Endothelial cell of umbilical vein (primary cell): Measurements from ENCODE around the gene SLC16A7. TPM values are rescaled to one million over a fixed set of nuclear protein-coding genes. Genes with fewer than 3 reads are reported as not detected.

ENCODE experiments used
- BruUV-seq: library from RNA; stranded (reverse); fragments of 400-500 nt; replicated peaks from 2 replicates; lab custom pipeline; 2021; lab: Mats Ljungman, UMichigan
- CTCF ChIA-PET: fragments of 300-600, 350-600 bp; sonication (Branson Sonifier 250); formaldehyde crosslinking; loops from one replicate; lab custom pipeline; 2021; ENCODE audit warnings: antibody characterized with exemption, inconsistent platforms; lab: Charles Lee
- POLR2A ChIA-PET: fragments of 300-600, 350-600 bp; sonication (Branson Sonifier 250); formaldehyde crosslinking; loops from one replicate; lab custom pipeline; 2021; ENCODE audit warnings: antibody characterized with exemption, inconsistent platforms; lab: Charles Lee
- DNase-seq: peaks from one replicate; pipeline ENCODE4 v3.0.0-alpha.2; 2011; ENCODE audit warnings: low read depth, low spot score
- FAIRE-seq: peaks from 2 replicates; lab custom pipeline; 2011; peaks lifted over from hg19 to GRCh38; lab: Jason Lieb, UNC
- H2AFZ ChIP-seq: 2 replicates; pipeline ENCODE4 v1.6.0; 2012; ENCODE audit warnings: low read depth, low read length, control low read depth, inconsistent platforms
- H3K27ac ChIP-seq: 2 replicates; pipeline ENCODE4 v1.5.1; 2011; ENCODE audit warnings: low read depth, mild to moderate bottlenecking, control low read depth, low read length, moderate library complexity; ENCODE audit not compliant: insufficient read depth
- H3K27me3 ChIP-seq, 2 experiments: 2 replicates each; pipeline versions ENCODE4 v1.6.0 to v1.6.1; 2011; ENCODE audit warnings: low read length in 2 of 2, mixed read lengths in 1 of 2; ENCODE audit not compliant: control insufficient read depth in 2 of 2, insufficient read depth in 2 of 2
- H3K36me3 ChIP-seq, 2 experiments: 2 replicates in 1 of 2; 3 replicates in 1 of 2; pipeline ENCODE4 v1.5.1; 2011; ENCODE audit warnings: low read length in 2 of 2, mild to moderate bottlenecking in 1 of 2, moderate library complexity in 1 of 2; ENCODE audit not compliant: control insufficient read depth in 2 of 2, insufficient read depth in 2 of 2; ENCODE audit errors: extremely low read depth in 1 of 2
- H3K4me1 ChIP-seq: 3 replicates; pipeline ENCODE4 v1.5.1; 2011; ENCODE audit warnings: mild to moderate bottlenecking, low read length; ENCODE audit not compliant: control insufficient read depth, insufficient read depth; ENCODE audit errors: extremely low read depth
- H3K4me2 ChIP-seq: 2 replicates; pipeline ENCODE4 v1.6.1; 2011; ENCODE audit warnings: low read length, control low read depth, mixed read lengths; ENCODE audit not compliant: insufficient read depth
- H3K4me3 ChIP-seq, 3 experiments: fragments of 200-600 bp in 1 of 3; sonication (generic), shearing (Covaris generic) in 1 of 3; replicated peaks in 1 of 3; 2 replicates each; pipeline ENCODE4 v1.5.1; 2011 to 2016; ENCODE audit warnings: control low read depth in 3 of 3, low read length in 3 of 3, mild to moderate bottlenecking in 2 of 3, inconsistent platforms in 1 of 3, low read depth in 1 of 3, moderate library complexity in 1 of 3; ENCODE audit not compliant: insufficient read depth in 1 of 3
- H3K79me2 ChIP-seq: 2 replicates; pipeline ENCODE4 v1.6.0; 2012; ENCODE audit warnings: low read length, inconsistent platforms; ENCODE audit not compliant: control insufficient read depth, insufficient read depth
- H3K9ac ChIP-seq: replicated peaks from 2 replicates; pipeline ENCODE3; 2011; ENCODE audit warnings: low read length, control low read depth; ENCODE audit not compliant: insufficient read depth; ENCODE audit errors: extremely low read depth
- H3K9me1 ChIP-seq: replicated peaks from 3 replicates; pipeline ENCODE4 v1.6.0; 2011; ENCODE audit warnings: mild to moderate bottlenecking, low read length; ENCODE audit not compliant: control insufficient read depth, insufficient read depth; ENCODE audit errors: extremely low read depth
- H3K9me3 ChIP-seq: replicated peaks from 2 replicates; pipeline ENCODE4 v1.5.1; 2012; ENCODE audit warnings: low read length, inconsistent platforms; ENCODE audit not compliant: control insufficient read depth, insufficient read depth
- H4K20me1 ChIP-seq: replicated peaks from 2 replicates; pipeline ENCODE3; 2011; ENCODE audit warnings: mild to moderate bottlenecking, low read length; ENCODE audit not compliant: control insufficient read depth, insufficient read depth; ENCODE audit errors: extremely low read depth
- CTCF ChIP-seq, 2 donors: IDR thresholded peaks; 1 replicate in 1 of 2; 2 replicates in 1 of 2; pipeline ENCODE4 v1.5.1; 2011; ENCODE audit warnings: low read length in 2 of 2, mild to moderate bottlenecking in 2 of 2, moderate library complexity in 2 of 2, control low read depth in 1 of 2, inconsistent platforms in 1 of 2, low read depth in 1 of 2; ENCODE audit not compliant: insufficient read depth in 1 of 2; ENCODE audit errors: extremely low read depth in 1 of 2
- EZH2 ChIP-seq: IDR thresholded peaks from 2 replicates; pipeline ENCODE4 v1.6.1; 2012; ENCODE audit warnings: borderline replicate concordance, low read depth, mild to moderate bottlenecking, moderate library complexity, low read length, inconsistent platforms; ENCODE audit not compliant: severe bottlenecking
- FOS ChIP-seq: IDR thresholded peaks from 2 replicates; pipeline ENCODE4 v1.6.1; 2011; ENCODE audit warnings: mild to moderate bottlenecking, low read length, moderate library complexity, borderline replicate concordance; ENCODE audit not compliant: insufficient read depth
- GATA2 ChIP-seq: IDR thresholded peaks from 2 replicates; pipeline ENCODE4 v1.7.0; 2011; ENCODE audit warnings: low read depth, mild to moderate bottlenecking, moderate library complexity, mixed read lengths, low read length; ENCODE audit not compliant: insufficient read length, insufficient read depth
- JUN ChIP-seq: IDR thresholded peaks from 2 replicates; pipeline ENCODE4 v1.6.1; 2011; ENCODE audit warnings: borderline replicate concordance, low read depth; ENCODE audit not compliant: insufficient read length, insufficient read depth
- MAX ChIP-seq: IDR thresholded peaks from 2 replicates; pipeline ENCODE4 v1.6.1; 2011; ENCODE audit not compliant: insufficient read depth, insufficient read length
- MYC ChIP-seq: IDR thresholded peaks from one replicate; pipeline ENCODE4 v1.6.1; 2011; ENCODE audit warnings: mild to moderate bottlenecking, low read depth, low read length
- POLR2A ChIP-seq: IDR thresholded peaks from 2 replicates; pipeline ENCODE4 v1.6.1; 2012; ENCODE audit warnings: low read depth, mild to moderate bottlenecking, control low read depth, low read length
- POLR2AphosphoS5 ChIP-seq: IDR thresholded peaks from 2 replicates; pipeline ENCODE4 v1.6.1; 2012; ENCODE audit warnings: low read depth, mild to moderate bottlenecking, control low read depth, low read length, moderate library complexity; ENCODE audit not compliant: insufficient read depth
- dilution Hi-C: fragments of 300-500 bp; cut with MboI; formaldehyde crosslinking; loops from one replicate; pipeline ENCODE4 v1.15.0; 2019; ENCODE audit warnings: low sequenced_read_pairs; ENCODE audit not compliant: extremely low pct_ligation_motif_present
- intact Hi-C: fragments of 100-400 bp; cut with micrococcal nuclease; formaldehyde crosslinking; loops from one replicate; pipeline ENCODE4 v1.10.0; 2022
- polyA plus RNA-seq, 4 experiments: library from polyadenylated mRNA; depleted of rRNA in 3 of 4; stranded (reverse) in 3 of 4; unstranded in 1 of 4; fragments of >200 nt; gene quantifications; 2 replicates each; pipeline versions ENCODE4 v1.2.1 to v1.2.3, GENCODE V29; 2011 to 2012; ENCODE audit warnings: missing spikeins in 1 of 4
- total RNA-seq: library from RNA; stranded (reverse); gene quantifications from 2 replicates; pipeline ENCODE4 v1.2.3, GENCODE V29; 2021

The SLC16A7 gene
- total and polyA plus RNA-seq, 2 donors (not counting 3 experiments of a cell fraction or from before 2014, with no cell fraction given), result 2.9 to 8.9 TPM

- no peaks in the 10 kb centered on the region for H3K36me3 ChIP-seq
- dilution Hi-C loops, result no loop called here
These were observed 1.6 kb downstream of the SLC16A7 start for GRCh38 chr12:59597385-59597781.

More at GRCh38 chr12:59597385-59597781, 1.6 kb downstream of the SLC16A7 start:
- Histone ChIP-seq H3K4me2 (peak overlapping the region; percentile 61), H3K9me1 (no peaks in the 10 kb centered on the region), H2AFZ (peak overlapping the region; percentile 86), H3K4me3 (peak overlapping the region in 2 of 3 experiments; percentile 74 to 77), H4K20me1 (no peaks in the 10 kb centered on the region), H3K4me1 (peaks cover 12% of the 10 kb centered on the region), H3K79me2 (no peaks in the 10 kb centered on the region), H3K9me3 (no peaks in the 10 kb centered on the region), H3K9ac (peak overlapping the region; percentile 91), H3K27me3 (no peaks in the 10 kb centered on the region), H3K27ac (peak overlapping the region; percentile 81)
- TF ChIP-seq POLR2A, result no peak
- TF ChIP-seq EZH2, result no peak
- TF ChIP-seq CTCF (IDR thresholded peaks at IDR 0.05; ENCODE audit: extremely low read depth in 1 of 2, insufficient read depth in 1 of 2, low read depth in 1 of 2, low read length in 2 of 2), result no peak
- no peak for TF ChIP-seq MYC
- TF ChIP-seq FOS, result no peak
- TF ChIP-seq POLR2AphosphoS5, result no peak
- no peak for TF ChIP-seq GATA2
- no peak for TF ChIP-seq MAX
- no peak for TF ChIP-seq JUN
- ChIA-PET POLR2A (no interaction called here), CTCF (interaction anchor here (0.6 to 0.9 kb wide), 2 partner anchors 12 to 211 kb away, joined by 3 to 4 read pairs; no protein-coding TSS in a partner anchor)
- DNase-seq, result peak; percentile 61
- peak; percentile 58 for FAIRE-seq
- BruUV-seq, result no TSS peak
- intact Hi-C loops, result loop anchor here (2.0 to 10.0 kb wide), 3 partner anchors 207 to 897 kb away; no protein-coding TSS in a partner anchor
